ENCODE results near the gene CUTA. TPM values are rescaled to one million over a fixed set of nuclear protein-coding genes. Genes with fewer than 3 reads are reported as not detected.

Gene CUTA
- polyA plus RNA-seq, 1 of the 3 experiments (the other 2 are of a cell fraction): 444 TPM

DNA sequence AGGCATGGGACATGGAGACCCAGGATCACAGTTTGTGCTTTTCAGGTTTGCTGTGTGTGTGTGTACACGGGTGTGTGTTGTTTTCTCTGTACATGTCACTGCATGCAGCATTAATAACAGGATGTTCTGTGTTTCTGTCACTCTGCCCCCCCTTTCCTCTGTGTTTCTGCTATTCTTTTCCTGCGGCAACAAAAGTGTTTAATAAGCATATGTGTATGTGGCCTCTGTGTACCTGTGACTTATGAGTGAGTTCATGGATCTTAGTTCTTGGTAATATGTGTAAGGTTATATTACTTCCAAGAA, 11.8 kb upstream of the CUTA start:
- no peaks in the 10 kb centered on the region for H3K9me2 ChIP-seq
- no peak overlapping the region for H3K4me3 ChIP-seq (ENCODE audit: low read depth in 2 of 2, low read length in 1 of 2)
- H2AFZ ChIP-seq (ENCODE audit: low read depth): no peak overlapping the region
- H3K4me1 ChIP-seq (ENCODE audit: control insufficient read depth in 1 of 2, insufficient read depth in 2 of 2, low read depth in 1 of 2, low read length in 1 of 2): peaks cover 19 to 50% of the 10 kb centered on the region in 2 experiments
- DNase-seq: no peak
- POLR2A ChIA-PET: no interaction called here
- no peak overlapping the region for H3K9ac ChIP-seq
- no peaks in the 10 kb centered on the region for H3K36me3 ChIP-seq (replicated peaks in 1 of 2; ENCODE audit: control insufficient read depth in 1 of 2, insufficient read depth in 2 of 2, low read length in 1 of 2)
- CTCF ChIA-PET: interaction anchor here (1.5 to 2.3 kb wide), 3 partner anchors 11 to 36 kb away, joined by 3 to 12 read pairs (median 8); partner anchors contain the start of genes CUTA, SYNGAP1 and ZBTB9
- no peaks in the 10 kb centered on the region for H3K27me3 ChIP-seq (ENCODE audit: insufficient read depth)
- no peaks in the 10 kb centered on the region for H3K9me3 ChIP-seq
- TF ChIP-seq FOSL2 (IDR thresholded peaks at IDR 0.05; ENCODE audit: borderline replicate concordance, low read depth) (no peak), TAF1 (IDR thresholded peaks at IDR 0.05; ENCODE audit: borderline replicate concordance, low read depth, low read length) (no peak), RFX5 (IDR thresholded peaks at IDR 0.05; ENCODE audit: low read length) (no peak), GATA2 (CRISPR knock-in tag; IDR thresholded peaks at IDR 0.05) (no peak), NFIC (IDR thresholded peaks at IDR 0.05; ENCODE audit: borderline replicate concordance) (no peak), RCOR1 (IDR thresholded peaks at IDR 0.05; ENCODE audit: low read length) (no peak), NRF1 (IDR thresholded peaks at IDR 0.05; ENCODE audit: low read depth, low read length) (no peak), RAD21 (IDR thresholded peaks at IDR 0.05; ENCODE audit: low read length) (no peak), EP300 (IDR thresholded peaks at IDR 0.05; ENCODE audit: borderline replicate concordance in 1 of 2, low read depth in 1 of 2, low read length in 1 of 2) (no peak), EZH2phosphoT487 (IDR thresholded peaks at IDR 0.05; ENCODE audit: borderline replicate concordance, low read depth) (no peak), MXI1 (IDR thresholded peaks at IDR 0.05; ENCODE audit: low read depth, low read length) (no peak), GABPA (IDR thresholded peaks at IDR 0.05; ENCODE audit: low read depth) (no peak), SMC3 (IDR thresholded peaks at IDR 0.05; ENCODE audit: low read depth, low read length) (no peak), POLR2AphosphoS5 (IDR thresholded peaks at IDR 0.05; ENCODE audit: low read depth, low read length) (no peak), TEAD4 (IDR thresholded peaks at IDR 0.05; ENCODE audit: borderline replicate concordance, insufficient read depth) (no peak), CHD2 (IDR thresholded peaks at IDR 0.05; ENCODE audit: low read length, partially characterized antibody) (no peak)
- TF ChIP-seq, protein P1, sequence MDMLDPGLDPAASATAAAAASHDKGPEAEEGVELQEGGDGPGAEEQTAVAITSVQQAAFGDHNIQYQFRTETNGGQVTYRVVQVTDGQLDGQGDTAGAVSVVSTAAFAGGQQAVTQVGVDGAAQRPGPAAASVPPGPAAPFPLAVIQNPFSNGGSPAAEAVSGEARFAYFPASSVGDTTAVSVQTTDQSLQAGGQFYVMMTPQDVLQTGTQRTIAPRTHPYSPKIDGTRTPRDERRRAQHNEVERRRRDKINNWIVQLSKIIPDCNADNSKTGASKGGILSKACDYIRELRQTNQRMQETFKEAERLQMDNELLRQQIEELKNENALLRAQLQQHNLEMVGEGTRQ (IDR thresholded peaks at IDR 0.05; ENCODE audit: borderline replicate concordance, low read depth, low read length): no peak
- TF ChIP-seq, protein P2, sequence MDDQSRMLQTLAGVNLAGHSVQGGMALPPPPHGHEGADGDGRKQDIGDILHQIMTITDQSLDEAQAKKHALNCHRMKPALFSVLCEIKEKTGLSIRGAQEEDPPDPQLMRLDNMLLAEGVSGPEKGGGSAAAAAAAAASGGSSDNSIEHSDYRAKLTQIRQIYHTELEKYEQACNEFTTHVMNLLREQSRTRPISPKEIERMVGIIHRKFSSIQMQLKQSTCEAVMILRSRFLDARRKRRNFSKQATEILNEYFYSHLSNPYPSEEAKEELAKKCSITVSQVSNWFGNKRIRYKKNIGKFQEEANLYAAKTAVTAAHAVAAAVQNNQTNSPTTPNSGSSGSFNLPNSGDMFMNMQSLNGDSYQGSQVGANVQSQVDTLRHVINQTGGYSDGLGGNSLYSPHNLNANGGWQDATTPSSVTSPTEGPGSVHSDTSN (IDR thresholded peaks at IDR 0.05): no peak
- 0 out of 2 replicates have a peak overlapping the region, but pooled peaks have one; percentile 84 for H3K4me2 ChIP-seq
- peaks cover 21% of the 10 kb centered on the region for H3F3A ChIP-seq (replicated peaks; ENCODE audit: insufficient read depth)
- H3K27ac ChIP-seq (ENCODE audit: low read depth in 2 of 2, low read length in 1 of 2): no peak overlapping the region
- peaks cover 33% of the 10 kb centered on the region for H3K79me2 ChIP-seq (ENCODE audit: insufficient read depth)
- WGBS (ENCODE audit: low lambda C conversion rate): 92% methylated on average over 2 of the region's 2 CpGs
- H4K20me1 ChIP-seq (ENCODE audit: insufficient read depth): no peaks in the 10 kb centered on the region; the same call in 1 of the 2 replicates

Data from SK-N-SH (cell line).